K562 (cell line): ENCODE data around the gene MRPL28. TPM values are rescaled to one million over a fixed set of nuclear protein-coding genes. Genes with fewer than 3 reads are reported as not detected.

ENCODE experiments used
- AFF4 ChIP-seq: sonication (generic); formaldehyde crosslinking; IDR thresholded peaks from 2 replicates; pipeline ENCODE4 v1.8.0; 2023; ENCODE audit warnings: mild to moderate bottlenecking, missing genetic modification reagents
- ATF7 ChIP-seq: fragments of 450-650 bp; IDR thresholded peaks from 2 replicates; pipeline ENCODE4 v1.7.1; 2014; ENCODE audit warnings: mild to moderate bottlenecking, moderate library complexity
- CAMTA2 ChIP-seq: fragments of 250-450 bp; sonication (Bioruptor Pico); conservative IDR thresholded peaks from 2 replicates; pipeline ENCODE4 v1.5.1; 2022
- CTCF ChIP-seq, 3 experiments: IDR thresholded peaks in 2 of 3; conservative IDR thresholded peaks in 1 of 3; 2 replicates each; pipeline ENCODE4 v1.5.1; 2011 to 2012; ENCODE audit warnings: low read length in 3 of 3, mild to moderate bottlenecking in 3 of 3, control low read depth in 2 of 3, improper control_type of control experiment in 1 of 3, inconsistent platforms in 1 of 3, low read depth in 1 of 3, mixed read lengths in 1 of 3, moderate library complexity in 1 of 3; ENCODE audit not compliant: insufficient read depth in 2 of 3
- EGR1 ChIP-seq: fragments of 450-650 bp; conservative IDR thresholded peaks from 2 replicates; pipeline ENCODE4 v1.6.1; 2017; ENCODE audit warnings: mild to moderate bottlenecking
- HDAC2 ChIP-seq: fragments of 450-650 bp; IDR thresholded peaks from 2 replicates; pipeline ENCODE4 v1.6.1; 2016; ENCODE audit warnings: mild to moderate bottlenecking
- MAFF ChIP-seq: IDR thresholded peaks from 2 replicates; pipeline ENCODE4 v1.6.1; 2012; ENCODE audit warnings: low read length, improper control_type of control experiment
- RNF219 ChIP-seq: fragments of 250-450 bp; sonication (Bioruptor Pico); IDR thresholded peaks from 2 replicates; pipeline ENCODE4 v1.5.0; 2022; ENCODE audit warnings: mild to moderate bottlenecking
- SMARCA4 ChIP-seq: fragments of 450-650 bp; IDR thresholded peaks from 2 replicates; pipeline ENCODE4 v1.6.1; 2016
- SNRNP70 ChIP-seq: fragments of 200-400 bp; formaldehyde crosslinking; optimal IDR thresholded peaks from 2 replicates; pipeline ENCODE3; 2017; ENCODE audit warnings: low read depth, low read length
- TAF1 ChIP-seq: IDR thresholded peaks from 2 replicates; pipeline ENCODE4 v1.6.1; 2011; ENCODE audit warnings: mild to moderate bottlenecking, low read length, moderate library complexity; ENCODE audit not compliant: insufficient read depth, control insufficient read depth, severe bottlenecking; ENCODE audit errors: extremely low read depth
- THAP7 ChIP-seq: fragments of 250-450 bp; sonication (Bioruptor Pico); IDR thresholded peaks from 2 replicates; pipeline ENCODE4 v1.5.0; 2021
- TRIM28 ChIP-seq: fragments of 450-650 bp; IDR thresholded peaks from 2 replicates; pipeline ENCODE4 v1.6.1; 2017
- ZBTB17 ChIP-seq: fragments of 450-650 bp; formaldehyde crosslinking; IDR thresholded peaks from 2 replicates; pipeline ENCODE4 v1.4.0; 2020; ENCODE audit warnings: mild to moderate bottlenecking
- ZFP1 ChIP-seq: fragments of 450-650 bp; formaldehyde crosslinking; IDR thresholded peaks from 2 replicates; pipeline ENCODE4 v1.4.0; 2020; ENCODE audit warnings: mild to moderate bottlenecking, mixed read lengths
- ZNF398 ChIP-seq: fragments of 250-450 bp; sonication (Bioruptor Pico); IDR thresholded peaks from 2 replicates; pipeline ENCODE4 v1.8.0; 2021; ENCODE audit warnings: moderate library complexity, mild to moderate bottlenecking, inconsistent platforms
- polyA plus RNA-seq, 8 experiments: library from polyadenylated mRNA; depleted of rRNA in 4 of 8; stranded (reverse) in 5 of 8; unstranded in 3 of 8; fragments of >200 nt; fragmentation: Nextera tagmentation in 2 of 8; fragmentation: Illumina TruSeq in 1 of 8; extraction: Ambion mirVana in 2 of 8; extraction: Trizol in 1 of 8; gene quantifications; 2 replicates each; pipeline versions ENCODE4 v1.2.1 to v1.2.3, GENCODE V29; 2011 to 2014; ENCODE audit warnings: inconsistent platforms in 1 of 8, missing spikeins in 1 of 8
- total RNA-seq, 7 experiments: library from RNA; depleted of rRNA in 6 of 7; stranded (reverse); fragments of >200 nt in 6 of 7; fragmentation: Illumina TruSeq in 2 of 7; extraction: Trizol in 2 of 7; gene quantifications; 2 replicates each; pipeline versions ENCODE4 v1.2.1 to v1.2.3, GENCODE V29; 2011 to 2021; ENCODE audit warnings: low replicate concordance in 1 of 7

MRPL28 gene
- total and polyA plus RNA-seq, 9 of the 15 experiments (the other 6 are each of a cell fraction or from before 2014, with no cell fraction given) = 2.5 to 323 (median 175) TPM

GRCh38 chr16:401468-402348, 31.4 kb upstream of the MRPL28 start, which contains the start of gene DECR2 (continued):
- peak; percentile 60 for TF ChIP-seq ATF7
- peak; percentile 63 to 67 (median 63) for TF ChIP-seq CTCF (IDR thresholded peaks at IDR 0.05 in 2 of 3, conservative IDR thresholded peaks at IDR 0.05 in 1 of 3; ENCODE audit: insufficient read depth in 2 of 3, low read depth in 1 of 3, low read length in 3 of 3)
- 0 out of 2 replicates have a peak, but pooled peaks have one; percentile 47 for TF ChIP-seq TRIM28
- 0 out of 2 replicates have a peak, but pooled peaks have one; percentile 32 for TF ChIP-seq CAMTA2 (CRISPR knock-in tag)
- TF ChIP-seq THAP7 (CRISPR knock-in tag) = peak; percentile 87
- 0 out of 2 replicates have a peak, but pooled peaks have one; percentile 28 for TF ChIP-seq AFF4 (CRISPR knock-in tag)
- TF ChIP-seq EGR1 = no peak; the same call in 1 of the 2 replicates
- no peak for TF ChIP-seq ZFP1 (CRISPR knock-in tag)
- peak; percentile 27; the same call in 1 of the 2 replicates for TF ChIP-seq ZBTB17 (CRISPR knock-in tag)
- peak; percentile 17; the same call in 1 of the 2 replicates for TF ChIP-seq HDAC2
- 0 out of 2 replicates have a peak, but pooled peaks have one; percentile 38 for TF ChIP-seq RNF219 (CRISPR knock-in tag)
- peak; percentile 41 for TF ChIP-seq TAF1
- TF ChIP-seq SMARCA4 = peak; percentile 43; the same call in 1 of the 2 replicates
- no peak for TF ChIP-seq SNRNP70
- TF ChIP-seq ZNF398 (CRISPR knock-in tag) = no peak
- no peak for TF ChIP-seq MAFF
